Measurements from ENCODE around the gene CRABP1.

GRCh38 chr15:78320183-78320582 lies 20.0 kb upstream of the CRABP1 start:
- TF ChIP-seq CTCF (IDR thresholded peaks at IDR 0.05; ENCODE audit: insufficient read depth, low read length, poor library complexity, severe bottlenecking) (no peak), EZH2phosphoT487 (conservative IDR thresholded peaks at IDR 0.05; ENCODE audit: low read length) (no peak)
